Activated naive CD8-positive, alpha-beta T cell treated with anti-CD3 and anti-CD28 coated beads, Interleukin-2, amount 10 ng/mL, durations not matched to agents 7 days and 5 days (primary cell): Measurements from ENCODE around the gene GRPEL1. TPM values are rescaled to one million over a fixed set of nuclear protein-coding genes. Genes with fewer than 3 reads are reported as not detected.

Experiments
- ATAC-seq: fragments of 150-1000 bp; cut with Tn5 transposase; one replicate; pipeline ENCODE4 v1.10.0; 2021; ENCODE audit warnings: low read depth, moderate library complexity
- POLR2A ChIA-PET: fragments of 350-600 bp; sonication (Branson Sonifier 250); formaldehyde crosslinking; loops from one replicate; lab custom pipeline; 2021; ENCODE audit warnings: antibody characterized with exemption; lab: Charles Lee
- DNase-seq: peaks from one replicate; pipeline ENCODE4 v3.0.0; 2021
- H3K27ac Mint-ChIP-seq: one replicate; pipeline ENCODE4 v1.8.0; 2022; ENCODE audit warnings: mild to moderate bottlenecking, mixed read lengths
- H3K27me3 Mint-ChIP-seq: one replicate; pipeline ENCODE4 v1.8.0; 2022; ENCODE audit warnings: mild to moderate bottlenecking, moderate library complexity, mixed read lengths
- H3K36me3 Mint-ChIP-seq: one replicate; pipeline ENCODE4 v1.8.0; 2021; ENCODE audit warnings: mild to moderate bottlenecking, mixed read lengths
- H3K4me1 Mint-ChIP-seq: one replicate; pipeline ENCODE4 v1.8.0; 2021; ENCODE audit warnings: mixed read lengths
- H3K4me3 Mint-ChIP-seq: one replicate; pipeline ENCODE4 v1.8.0; 2022; ENCODE audit warnings: mild to moderate bottlenecking, moderate library complexity, mixed read lengths
- H3K9me3 Mint-ChIP-seq: one replicate; pipeline ENCODE4 v1.8.0; 2021; ENCODE audit warnings: mixed read lengths
- total RNA-seq, 2 experiments: library from RNA; stranded (reverse); gene quantifications; one replicate each; pipeline ENCODE4 v1.2.3, GENCODE V29; 2021

GRPEL1 gene
- total RNA-seq, 2 experiments from 2014 or later: 36.3 to 37.9 TPM

DNA sequence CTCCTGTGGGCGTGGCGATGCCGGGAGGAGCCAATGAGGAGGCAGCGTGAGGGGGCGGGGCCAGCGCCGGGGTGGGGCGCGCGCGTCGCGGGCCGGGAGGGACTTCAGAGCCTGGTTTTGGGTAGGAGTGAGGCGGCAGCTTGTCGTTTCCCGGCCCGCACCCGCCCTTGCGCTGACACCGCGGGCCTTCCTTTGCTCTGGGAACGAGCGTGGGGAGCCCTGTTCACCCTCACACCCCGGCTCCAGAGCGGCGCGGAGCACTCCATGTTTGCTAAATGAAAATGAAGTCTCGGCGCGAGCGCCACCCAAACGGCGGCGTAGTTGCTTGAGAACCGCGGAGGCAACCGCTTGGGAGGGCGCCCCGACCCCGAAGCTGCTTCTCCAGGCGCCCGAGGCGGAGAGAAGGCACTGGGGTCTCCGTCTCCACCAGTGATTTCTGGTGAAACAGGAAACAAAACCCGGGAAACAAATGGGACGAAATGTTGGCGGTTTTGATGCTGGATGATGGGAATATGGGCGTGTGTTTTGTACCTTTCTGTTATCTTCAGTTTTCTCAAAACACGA, 497 bp upstream of the GRPEL1 start:
- peaks cover 6% of the 10 kb centered on the region for H3K27me3 Mint-ChIP-seq
- no peaks in the 10 kb centered on the region for H3K9me3 Mint-ChIP-seq
- peaks cover 32% of the 10 kb centered on the region for H3K4me1 Mint-ChIP-seq
- DNase-seq: no peak
- H3K4me3 Mint-ChIP-seq: peak overlapping the region; percentile 96
- ATAC-seq: no peak
- POLR2A ChIA-PET: interaction anchor here (0.7 to 5.1 kb wide), 27 partner anchors 9 to 426 kb away, joined by 3 to 101 read pairs (median 4); partner anchors contain the start of genes BLOC1S4, TADA2B and TBC1D14
- peaks cover 14% of the 10 kb centered on the region for H3K36me3 Mint-ChIP-seq
- H3K27ac Mint-ChIP-seq: peak overlapping the region; percentile 94

GRCh38 chr4:7067126-7067451, 775 bp downstream of the GRPEL1 start:
- Mint-ChIP-seq H3K9me3 (no peaks in the 10 kb centered on the region), H3K27ac (peak overlapping the region; percentile 83), H3K27me3 (peaks cover 3% of the 10 kb centered on the region), H3K4me3 (peak overlapping the region; percentile 96), H3K36me3 (peaks cover 17% of the 10 kb centered on the region), H3K4me1 (peaks cover 32% of the 10 kb centered on the region)
- DNase-seq (no peak), ATAC-seq (no peak)
- POLR2A ChIA-PET: interaction anchor here (0.7 to 5.1 kb wide), 16 partner anchors 8 to 393 kb away, joined by 3 to 101 read pairs (median 8); partner anchors contain the start of genes BLOC1S4, TADA2B and TBC1D14

DNA sequence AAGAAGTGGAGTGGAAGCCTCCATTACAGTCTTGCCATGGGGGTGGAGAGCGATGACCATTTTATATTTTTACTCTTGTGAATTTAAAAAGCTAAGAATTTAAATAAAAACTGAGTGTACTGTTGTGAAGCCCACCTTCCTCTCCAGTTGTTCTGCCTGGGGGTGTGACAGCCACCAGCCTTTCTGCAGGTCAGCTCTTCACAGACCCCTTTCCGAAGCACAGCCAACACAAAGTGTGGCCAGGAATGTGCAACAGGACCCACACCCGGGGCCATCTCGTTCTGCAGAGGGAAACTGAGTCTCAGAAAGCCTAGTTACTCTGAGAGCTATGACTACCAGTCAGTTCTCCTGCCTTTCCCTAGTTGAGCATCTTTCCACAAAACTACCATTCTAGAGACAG, 1.4 kb downstream of the GRPEL1 start:
- Mint-ChIP-seq H3K27ac (peak overlapping the region; percentile 42), H3K9me3 (no peaks in the 10 kb centered on the region), H3K4me1 (peaks cover 32% of the 10 kb centered on the region), H3K36me3 (peaks cover 17% of the 10 kb centered on the region), H3K4me3 (peak overlapping the region; percentile 96), H3K27me3 (peaks cover under 1% of the 10 kb centered on the region)
- no peak for DNase-seq
- ATAC-seq: no peak
- POLR2A ChIA-PET: interaction anchor here (0.9 to 5.1 kb wide), 5 partner anchors 13 to 167 kb away, joined by 3 to 101 read pairs (median 15); partner anchors contain the start of genes TADA2B and TBC1D14

- POLR2A ChIA-PET: interaction anchor here (0.7 to 5.1 kb wide), 4 partner anchors 22 to 157 kb away, joined by 3 to 101 read pairs (median 14); partner anchors contain the start of genes TADA2B and TBC1D14
- no peak overlapping the region for H3K27ac Mint-ChIP-seq
These were observed 1.9 kb downstream of the GRPEL1 start for GRCh38 chr4:7066006-7066405.

DNA sequence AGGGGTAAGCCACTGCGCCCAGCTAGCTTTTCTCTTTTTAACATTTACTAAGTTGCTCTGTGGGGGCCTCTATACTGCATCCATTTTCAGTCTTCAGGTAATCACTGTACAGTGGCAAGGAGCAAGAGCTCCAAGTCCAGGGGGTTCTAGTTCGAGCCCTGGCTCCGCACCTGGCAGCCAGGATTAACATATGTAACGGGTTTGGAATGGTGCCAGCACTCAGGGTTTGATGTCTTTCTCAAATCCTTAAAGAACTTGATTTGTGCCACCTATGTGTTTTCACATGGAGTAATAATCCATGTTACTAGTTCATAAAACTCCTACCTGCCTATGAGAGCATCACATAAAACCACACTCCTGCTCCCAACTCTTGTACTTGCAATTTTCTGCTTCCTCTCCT, 4.5 kb downstream of the GRPEL1 start:
- ATAC-seq: no peak
- Mint-ChIP-seq H3K9me3 (no peaks in the 10 kb centered on the region), H3K36me3 (peaks cover 24% of the 10 kb centered on the region), H3K27me3 (no peaks in the 10 kb centered on the region), H3K4me3 (no peak overlapping the region), H3K4me1 (peaks cover 21% of the 10 kb centered on the region), H3K27ac (no peak overlapping the region)
- no peak for DNase-seq
- POLR2A ChIA-PET: no interaction called here

More at GRCh38 chr4:7066006-7066405, 1.9 kb downstream of the GRPEL1 start:
- Mint-ChIP-seq H3K4me3 (peak overlapping the region; percentile 96), H3K4me1 (peaks cover 32% of the 10 kb centered on the region), H3K36me3 (peaks cover 19% of the 10 kb centered on the region), H3K27me3 (no peaks in the 10 kb centered on the region), H3K9me3 (no peaks in the 10 kb centered on the region)
- no peak for ATAC-seq
- DNase-seq: no peak

GRCh38 chr4:7062816-7063215, 5.0 kb downstream of the GRPEL1 start:
- no peaks in the 10 kb centered on the region for H3K9me3 Mint-ChIP-seq
- no peaks in the 10 kb centered on the region for H3K27me3 Mint-ChIP-seq
- DNase-seq: no peak
- no peak overlapping the region for H3K4me3 Mint-ChIP-seq
- H3K4me1 Mint-ChIP-seq: peaks cover 21% of the 10 kb centered on the region
- no peak overlapping the region for H3K27ac Mint-ChIP-seq
- ATAC-seq: no peak
- peaks cover 28% of the 10 kb centered on the region for H3K36me3 Mint-ChIP-seq
- POLR2A ChIA-PET: interaction anchor here (0.6 kb wide), 1 partner anchor 345 kb away, joined by 3 read pairs; no protein-coding TSS in a partner anchor

- Mint-ChIP-seq H3K36me3 (peaks cover 32% of the 10 kb centered on the region), H3K27me3 (no peaks in the 10 kb centered on the region), H3K4me3 (no peak overlapping the region), H3K27ac (no peak overlapping the region), H3K9me3 (no peaks in the 10 kb centered on the region), H3K4me1 (peaks cover 18% of the 10 kb centered on the region)
- POLR2A ChIA-PET: no interaction called here
- no peak for ATAC-seq
- no peak for DNase-seq
These were observed 6.0 kb downstream of the GRPEL1 start for GRCh38 chr4:7061815-7062214.

GRCh38 chr4:7060346-7061150, 7.3 kb downstream of the GRPEL1 start:
- ATAC-seq (no peak), DNase-seq (no peak)
- Mint-ChIP-seq H3K4me1 (peaks cover 9% of the 10 kb centered on the region), H3K36me3 (peaks cover 31% of the 10 kb centered on the region), H3K4me3 (no peak overlapping the region), H3K9me3 (no peaks in the 10 kb centered on the region), H3K27ac (no peak overlapping the region), H3K27me3 (no peaks in the 10 kb centered on the region)
- POLR2A ChIA-PET: interaction anchor here (2.3 kb wide), 1 partner anchor 7 kb away, joined by 9 read pairs; the partner anchor contains the start of gene GRPEL1

DNA sequence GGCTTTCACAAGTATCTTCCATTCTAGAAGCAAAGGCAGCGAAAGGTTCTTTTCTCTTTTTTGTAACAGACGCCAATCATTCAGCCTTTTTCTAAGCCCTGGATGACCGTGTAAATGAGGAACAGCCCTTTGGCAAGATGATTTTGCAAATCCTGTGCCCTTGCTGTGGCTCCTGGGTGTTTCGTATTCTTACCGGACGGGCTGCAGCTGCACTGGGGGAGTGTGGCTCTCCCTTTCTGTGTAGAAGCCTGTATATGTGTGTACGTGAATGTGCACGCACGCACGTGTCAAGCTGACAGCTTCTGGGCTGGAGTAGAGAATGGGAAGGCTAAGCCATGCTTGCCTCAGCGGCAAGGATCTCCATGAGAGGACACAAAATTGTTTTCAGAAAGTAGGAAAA, 8.2 kb downstream of the GRPEL1 start:
- Mint-ChIP-seq H3K9me3 (no peaks in the 10 kb centered on the region), H3K27me3 (no peaks in the 10 kb centered on the region), H3K4me1 (peaks cover 2% of the 10 kb centered on the region), H3K4me3 (no peak overlapping the region), H3K27ac (no peak overlapping the region), H3K36me3 (peaks cover 26% of the 10 kb centered on the region)
- POLR2A ChIA-PET: interaction anchor here (2.3 kb wide), 1 partner anchor 8 kb away, joined by 9 read pairs; the partner anchor contains the start of gene GRPEL1
- no peak for ATAC-seq
- DNase-seq: no peak

GRCh38 chr4:7058792-7059191, 9.1 kb downstream of the GRPEL1 start:
- Mint-ChIP-seq H3K27ac (no peak overlapping the region), H3K4me3 (no peak overlapping the region), H3K36me3 (peaks cover 25% of the 10 kb centered on the region), H3K4me1 (peaks cover 1% of the 10 kb centered on the region), H3K9me3 (no peaks in the 10 kb centered on the region), H3K27me3 (no peaks in the 10 kb centered on the region)
- ATAC-seq (no peak), DNase-seq (no peak)
- POLR2A ChIA-PET: interaction anchor here (2.3 kb wide), 1 partner anchor 9 kb away, joined by 9 read pairs; the partner anchor contains the start of gene GRPEL1

DNA sequence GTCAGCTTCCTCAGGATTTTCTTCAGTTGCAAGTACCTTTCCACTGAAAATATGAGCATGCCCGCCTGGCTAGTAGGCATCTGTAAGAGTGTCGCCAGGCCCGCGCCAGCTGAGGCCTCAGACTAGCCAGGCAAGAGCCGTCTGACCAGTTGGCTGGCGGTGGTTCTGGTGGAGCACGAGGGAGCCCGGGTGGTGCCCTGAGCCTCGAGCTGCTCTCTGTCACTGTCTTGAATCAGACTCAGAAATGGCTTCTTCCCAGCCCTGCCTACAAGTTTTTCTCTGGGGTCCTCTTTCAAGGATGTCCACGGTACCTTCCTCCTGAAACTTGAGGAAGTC, 11.9 kb downstream of the GRPEL1 start:
- H3K4me1 Mint-ChIP-seq: peaks cover 12% of the 10 kb centered on the region
- no peak overlapping the region for H3K4me3 Mint-ChIP-seq
- H3K27ac Mint-ChIP-seq: no peak overlapping the region
- DNase-seq: no peak
- POLR2A ChIA-PET: interaction anchor here (1.4 kb wide), 1 partner anchor 12 kb away, joined by 10 read pairs; the partner anchor contains the start of gene GRPEL1
- ATAC-seq: no peak
- peaks cover 15% of the 10 kb centered on the region for H3K36me3 Mint-ChIP-seq
- H3K9me3 Mint-ChIP-seq: no peaks in the 10 kb centered on the region
- H3K27me3 Mint-ChIP-seq: no peaks in the 10 kb centered on the region

- DNase-seq: no peak
- no peak overlapping the region for H3K27ac Mint-ChIP-seq
- H3K36me3 Mint-ChIP-seq: peaks cover 13% of the 10 kb centered on the region
- no peaks in the 10 kb centered on the region for H3K27me3 Mint-ChIP-seq
- H3K4me1 Mint-ChIP-seq: peaks cover 12% of the 10 kb centered on the region
- no peaks in the 10 kb centered on the region for H3K9me3 Mint-ChIP-seq
- POLR2A ChIA-PET: interaction anchor here (3.7 kb wide), 1 partner anchor 12 kb away, joined by 15 read pairs; the partner anchor contains the start of gene GRPEL1
- ATAC-seq: no peak
- H3K4me3 Mint-ChIP-seq: no peak overlapping the region
These were observed 12.5 kb downstream of the GRPEL1 start for GRCh38 chr4:7055111-7055989.
